GM12878 (cell line): ENCODE data around the gene HES7. TPM values are rescaled to one million over a fixed set of nuclear protein-coding genes. Genes with fewer than 3 reads are reported as not detected.

Source experiments
- ATAC-seq: fragments of 200-7000 bp; cut with Tn5 transposase; 3 replicates; pipeline ENCODE4 v1.9.1; 2020; ENCODE audit warnings: mild to moderate bottlenecking, moderate library complexity
- BruUV-seq: library from RNA; stranded (reverse); fragments of 400-500 nt; replicated peaks from 2 replicates; lab custom pipeline; 2021; lab: Mats Ljungman, UMichigan
- CTCF ChIA-PET: fragments of 300-600 bp; sonication (Branson Sonifier 250); formaldehyde crosslinking; extraction: SDS; loops from one replicate; lab custom pipeline; 2021; ENCODE audit warnings: inconsistent platforms; lab: Yijun Ruan, JAX
- POLR2A ChIA-PET: fragments of 350-600 bp; formaldehyde crosslinking; extraction: SDS; loops from one replicate; lab custom pipeline; 2021; ENCODE audit warnings: inconsistent platforms; lab: Charles Lee
- RAD21 ChIA-PET: fragments of 300-600 bp; sonication (Branson Sonifier 250); formaldehyde crosslinking; loops from one replicate; lab custom pipeline; 2023; ENCODE audit warnings: antibody characterized with exemption; ENCODE audit not compliant: unreplicated experiment; lab: Charles Lee
- SMC1A ChIA-PET: fragments of 300-600 bp; sonication (Branson Sonifier 250); formaldehyde crosslinking; loops from one replicate; lab custom pipeline; 2023; ENCODE audit not compliant: unreplicated experiment, uncharacterized antibody; lab: Charles Lee
- DNase-seq: peaks from one replicate; pipeline ENCODE4 v3.0.0-alpha.2; 2011; ENCODE audit warnings: low read depth, low spot score
- FAIRE-seq: peaks from 3 replicates; lab custom pipeline; 2011; peaks lifted over from hg19 to GRCh38; lab: Jason Lieb, UNC
- H2AFZ ChIP-seq: 2 replicates; pipeline ENCODE4 v1.6.0; 2011; ENCODE audit warnings: low read depth, low read length, control low read depth; ENCODE audit not compliant: control insufficient read depth
- H3K27ac ChIP-seq: 2 replicates; pipeline ENCODE4 v1.5.1; 2011; ENCODE audit warnings: control low read depth; ENCODE audit not compliant: control insufficient read depth, insufficient read depth
- H3K27me3 ChIP-seq, 2 experiments: replicated peaks in 1 of 2; 2 replicates each; pipeline versions ENCODE4 v1.6.0 to v1.6.1; 2011; ENCODE audit warnings: low read length in 1 of 2; ENCODE audit not compliant: control insufficient read depth in 2 of 2, insufficient read depth in 2 of 2
- H3K36me3 ChIP-seq, 2 experiments: 2 replicates each; pipeline ENCODE4 v1.5.1; 2011; ENCODE audit warnings: low read length in 1 of 2; ENCODE audit not compliant: control insufficient read depth in 2 of 2, insufficient read depth in 2 of 2
- H3K4me1 ChIP-seq: 2 replicates; pipeline ENCODE4 v1.6.1; 2011; ENCODE audit warnings: mild to moderate bottlenecking, low read length, moderate library complexity, mixed read lengths; ENCODE audit not compliant: control insufficient read depth, insufficient read depth
- H3K4me2 ChIP-seq: 2 replicates; pipeline ENCODE4 v1.6.0; 2011; ENCODE audit warnings: control low read depth; ENCODE audit not compliant: control insufficient read depth, insufficient read depth
- H3K4me3 ChIP-seq: fragments of 200-600 bp; sonication (generic); 2 replicates; pipeline ENCODE4 v1.5.1; 2016
- H3K79me2 ChIP-seq: 2 replicates; pipeline ENCODE4 v1.6.0; 2011; ENCODE audit warnings: low read length; ENCODE audit not compliant: control insufficient read depth, insufficient read depth
- H3K9ac ChIP-seq: 2 replicates; pipeline ENCODE4 v1.8.0; 2011; ENCODE audit warnings: low read length, control low read depth, mixed read lengths; ENCODE audit not compliant: control insufficient read depth, insufficient read depth
- H3K9me3 ChIP-seq: replicated peaks from 3 replicates; pipeline ENCODE4 v1.5.1; 2011; ENCODE audit warnings: mild to moderate bottlenecking, low read length; ENCODE audit not compliant: control insufficient read depth, insufficient read depth
- H4K20me1 ChIP-seq: 2 replicates; pipeline ENCODE4 v1.6.0; 2011; ENCODE audit not compliant: control insufficient read depth, insufficient read depth
- CREB1 ChIP-seq: IDR thresholded peaks from 2 replicates; pipeline ENCODE4 v1.6.1; 2012; ENCODE audit warnings: low read depth, mild to moderate bottlenecking, inconsistent platforms
- FOXM1 ChIP-seq: IDR thresholded peaks from 2 replicates; pipeline ENCODE4 v1.6.1; 2012; ENCODE audit warnings: low read depth, mild to moderate bottlenecking, inconsistent platforms, low read length, moderate library complexity
- HSF1 ChIP-seq: fragments of 150-350 bp; IDR thresholded peaks from 2 replicates; pipeline ENCODE4 v1.6.1; 2014; ENCODE audit warnings: mild to moderate bottlenecking, low read depth, low read length
- KLF5 ChIP-seq: fragments of 450-650 bp; IDR thresholded peaks from 2 replicates; pipeline ENCODE4 v1.6.1; 2014; ENCODE audit warnings: mild to moderate bottlenecking; ENCODE audit not compliant: partially characterized antibody
- NBN ChIP-seq: fragments of 450-650 bp; IDR thresholded peaks from 2 replicates; pipeline ENCODE4 v1.6.1; 2016
- NFXL1 ChIP-seq: fragments of 450-650 bp; IDR thresholded peaks from 2 replicates; pipeline ENCODE4 v1.6.1; 2017; ENCODE audit warnings: antibody characterized with exemption, mild to moderate bottlenecking, borderline replicate concordance
- NRF1 ChIP-seq: conservative IDR thresholded peaks from 2 replicates; pipeline ENCODE4 v1.6.1; 2011; ENCODE audit warnings: mild to moderate bottlenecking, low read depth, low read length, improper control_type of control experiment
- POLR2AphosphoS2 ChIP-seq: IDR thresholded peaks from 2 replicates; pipeline ENCODE4 v1.6.1; 2011; ENCODE audit warnings: low read depth, mild to moderate bottlenecking, low read length, improper control_type of control experiment, moderate library complexity
- SMAD1 ChIP-seq: fragments of 450-650 bp; IDR thresholded peaks from 2 replicates; pipeline ENCODE4 v1.6.1; 2018; ENCODE audit warnings: mild to moderate bottlenecking, low read depth; ENCODE audit not compliant: partially characterized antibody
- SP1 ChIP-seq: IDR thresholded peaks from one replicate; pipeline ENCODE4 v1.6.1; 2011; ENCODE audit warnings: low read depth, low read length
- SREBF1 ChIP-seq: IDR thresholded peaks from 2 replicates; pipeline ENCODE4 v1.6.1; 2012; ENCODE audit warnings: mild to moderate bottlenecking, low read length
- STAT1 ChIP-seq: fragments of 450-650 bp; conservative IDR thresholded peaks from 2 replicates; pipeline ENCODE4 v1.6.1; 2014; ENCODE audit warnings: antibody characterized with exemption, mild to moderate bottlenecking
- ZBTB11 ChIP-seq: fragments of 450-650 bp; formaldehyde crosslinking; IDR thresholded peaks from 2 replicates; pipeline ENCODE4 v1.5.0; 2022; ENCODE audit warnings: mild to moderate bottlenecking, missing genetic modification characterization
- WGBS: methylation state at CpG from one replicate; pipeline ENCODE4 v1.1.6; 2016; ENCODE audit warnings: low lambda C conversion rate; ENCODE audit not compliant: insufficient replicate concordance, insufficient coverage; ENCODE audit errors: missing lambda C conversion rate; 5-methylcytosine and 5-hydroxymethylcytosine counted together
- in situ Hi-C: fragments of 300-500 bp; cut with MboI; formaldehyde crosslinking; loops from 9 replicates; pipeline ENCODE4 v1.14.3; 2018; ENCODE audit warnings: mixed read lengths
- intact Hi-C: fragments of 100-400 bp; cut with micrococcal nuclease; formaldehyde crosslinking; loops from one replicate; pipeline ENCODE4 v1.14.2; 2022; ENCODE audit not compliant: unreplicated experiment
- polyA plus RNA-seq, 11 experiments: library from polyadenylated mRNA; depleted of rRNA in 4 of 11; unstranded in 6 of 11; stranded (reverse) in 5 of 11; fragments of >200 nt; fragmentation: Nextera tagmentation in 4 of 11; fragmentation: Illumina TruSeq in 1 of 11; extraction: Ambion mirVana in 4 of 11; extraction: Trizol in 1 of 11; gene quantifications; 1 replicate in 1 of 11; 2 replicates in 10 of 11; pipeline versions ENCODE4 v1.2.1 to v1.2.3, GENCODE V29; 2011 to 2016; ENCODE audit warnings: inconsistent platforms in 2 of 11, missing spikeins in 2 of 11, low read depth in 1 of 11
- total RNA-seq, 4 experiments: library from RNA; depleted of rRNA in 3 of 4; stranded (reverse); fragments of >200 nt in 3 of 4; fragmentation: Illumina TruSeq in 1 of 4; extraction: Trizol in 1 of 4; gene quantifications; 2 replicates each; pipeline versions ENCODE4 v1.2.1 to v1.2.3, GENCODE V29; 2013 to 2021
- TF ChIP-seq, protein P1 (sequence below): IDR thresholded peaks from 2 replicates; pipeline ENCODE4 v1.6.1; 2012; ENCODE audit warnings: low read length, inconsistent platforms
- TF ChIP-seq, protein P2 (sequence below): IDR thresholded peaks from 2 replicates; pipeline ENCODE4 v1.6.1; 2012; ENCODE audit warnings: low read depth, low read length, improper control_type of control experiment

HES7 gene
- total and polyA plus RNA-seq, 10 of the 15 experiments (the other 5 are each of a cell fraction or from before 2014, with no cell fraction given), result 0.07 to 1.3 (median 0.63) TPM; not detected in 4

DNA sequence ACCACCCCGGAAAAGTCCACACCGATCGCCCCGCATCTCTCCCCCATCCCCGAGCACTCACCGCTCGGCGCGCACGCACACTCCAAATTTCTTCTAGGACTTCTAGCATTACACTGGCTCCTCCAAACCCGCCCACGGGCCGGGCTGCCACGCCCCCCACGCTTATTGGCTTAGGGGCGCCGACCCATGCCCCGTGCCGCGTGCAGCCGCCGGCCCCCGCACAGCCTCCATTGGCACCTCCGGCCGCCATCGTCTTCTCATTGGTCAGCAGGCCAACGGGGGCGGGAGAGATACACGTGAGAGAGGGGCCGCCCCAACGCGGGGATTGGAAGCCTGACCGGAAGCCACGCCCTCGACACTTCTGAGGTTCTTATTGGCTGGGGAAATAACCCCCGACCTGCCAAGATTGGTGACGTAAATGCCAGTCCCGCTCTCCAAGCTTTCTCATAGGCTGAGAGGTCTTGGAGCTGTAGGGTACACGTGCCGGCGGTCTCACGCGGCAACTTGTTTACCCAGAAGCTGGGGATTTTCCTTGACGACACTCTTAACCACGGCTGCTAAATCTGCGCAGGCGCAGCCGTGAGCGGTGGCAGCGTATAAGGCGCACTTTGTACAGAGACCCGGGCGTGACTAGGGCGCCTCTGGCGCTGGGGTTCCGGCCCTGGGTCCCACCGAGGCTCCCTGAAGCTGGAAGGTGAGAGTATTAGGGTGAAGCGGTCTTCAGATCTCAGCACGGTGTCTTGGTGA is 32.5 kb upstream of the HES7 start:
- FAIRE-seq (peak; percentile 100), ATAC-seq (peak; percentile 83), DNase-seq (peak; percentile 100)
- Histone ChIP-seq H3K79me2 (peaks cover 18% of the 10 kb centered on the region), H3K9ac (peak overlapping the region; percentile 86), H3K36me3 (peaks cover 0 to 4% of the 10 kb centered on the region in 2 experiments; a peak in 1 of 4 replicates), H3K27ac (peak overlapping the region; percentile 94), H3K4me1 (peaks cover 21% of the 10 kb centered on the region), H3K4me3 (peak overlapping the region; percentile 86), H2AFZ (peak overlapping the region; percentile 75), H3K9me3 (no peaks in the 10 kb centered on the region), H4K20me1 (no peaks in the 10 kb centered on the region), H3K4me2 (peak overlapping the region; percentile 99), H3K27me3 (no peaks in the 10 kb centered on the region)
- in situ Hi-C loops (no loop called here), intact Hi-C loops (loop anchor here (1.0 kb wide), 2 partner anchors 17 to 36 kb away; no protein-coding TSS in a partner anchor)
- BruUV-seq, result no TSS peak
- ChIA-PET POLR2A (interaction anchor here (0.6 to 7.5 kb wide), 25 partner anchors 11 to 709 kb away, joined by 3 to 71 read pairs (median 6); partner anchors contain the start of genes ALOXE3, AURKB, BORCS6 and RANGRF), RAD21 (interaction anchor here (0.5 to 4.1 kb wide), 24 partner anchors 11 to 1713 kb away, joined by 3 to 33 read pairs (median 4); partner anchors contain the start of genes ALOXE3, AURKB, CTC1 and HES7), SMC1A (interaction anchor here (0.7 to 5.1 kb wide), 14 partner anchors 11 to 139 kb away, joined by 3 to 42 read pairs (median 6); partner anchors contain the start of genes ALOXE3, AURKB, CTC1 and HES7), CTCF (interaction anchor here (0.5 to 5.3 kb wide), 15 partner anchors 11 to 141 kb away, joined by 3 to 46 read pairs (median 6); partner anchors contain the start of gene HES7)
- under 1% methylated on average over 59 of the region's 59 CpGs for WGBS
- TF ChIP-seq SP1 (peak; percentile 98), ZBTB11 (CRISPR knock-in tag) (peak; percentile 84), FOXM1 (0 out of 2 replicates have a peak, but pooled peaks have one; percentile 58), KLF5 (peak; percentile 94), POLR2AphosphoS2 (peak; percentile 68; the same call in 1 of the 2 replicates), STAT1 (no peak), SREBF1 (peak; percentile 8; the same call in 1 of the 2 replicates), SMAD1 (no peak), NRF1 (peak; percentile 77), CREB1 (peak; percentile 93), NBN (peak; percentile 97), HSF1 (0 out of 2 replicates have a peak, but pooled peaks have one; percentile 45), NFXL1 (no peak)
- TF ChIP-seq, protein P1, sequence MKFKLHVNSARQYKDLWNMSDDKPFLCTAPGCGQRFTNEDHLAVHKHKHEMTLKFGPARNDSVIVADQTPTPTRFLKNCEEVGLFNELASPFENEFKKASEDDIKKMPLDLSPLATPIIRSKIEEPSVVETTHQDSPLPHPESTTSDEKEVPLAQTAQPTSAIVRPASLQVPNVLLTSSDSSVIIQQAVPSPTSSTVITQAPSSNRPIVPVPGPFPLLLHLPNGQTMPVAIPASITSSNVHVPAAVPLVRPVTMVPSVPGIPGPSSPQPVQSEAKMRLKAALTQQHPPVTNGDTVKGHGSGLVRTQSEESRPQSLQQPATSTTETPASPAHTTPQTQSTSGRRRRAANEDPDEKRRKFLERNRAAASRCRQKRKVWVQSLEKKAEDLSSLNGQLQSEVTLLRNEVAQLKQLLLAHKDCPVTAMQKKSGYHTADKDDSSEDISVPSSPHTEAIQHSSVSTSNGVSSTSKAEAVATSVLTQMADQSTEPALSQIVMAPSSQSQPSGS, result peak; percentile 73; the same call in 1 of the 2 replicates
- TF ChIP-seq, protein P2, sequence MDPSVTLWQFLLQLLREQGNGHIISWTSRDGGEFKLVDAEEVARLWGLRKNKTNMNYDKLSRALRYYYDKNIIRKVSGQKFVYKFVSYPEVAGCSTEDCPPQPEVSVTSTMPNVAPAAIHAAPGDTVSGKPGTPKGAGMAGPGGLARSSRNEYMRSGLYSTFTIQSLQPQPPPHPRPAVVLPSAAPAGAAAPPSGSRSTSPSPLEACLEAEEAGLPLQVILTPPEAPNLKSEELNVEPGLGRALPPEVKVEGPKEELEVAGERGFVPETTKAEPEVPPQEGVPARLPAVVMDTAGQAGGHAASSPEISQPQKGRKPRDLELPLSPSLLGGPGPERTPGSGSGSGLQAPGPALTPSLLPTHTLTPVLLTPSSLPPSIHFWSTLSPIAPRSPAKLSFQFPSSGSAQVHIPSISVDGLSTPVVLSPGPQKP, result peak; percentile 74; the same call in 1 of the 2 replicates
